Activated B cell treated with CpG ODN at 0.5 μM for 24 hours (primary cell): ENCODE data around the gene FSTL4. TPM values are rescaled to one million over a fixed set of nuclear protein-coding genes. Genes with fewer than 3 reads are reported as not detected.

ENCODE experiments used
- ATAC-seq: fragments of 200-7000 bp; cut with Tn5 transposase; one replicate; pipeline ENCODE4 v1.10.0; 2021; ENCODE audit warnings: low read depth, mild to moderate bottlenecking, moderate library complexity
- CTCF ChIA-PET: fragments of 350-600 bp; sonication (Branson Sonifier 250); formaldehyde crosslinking; loops from one replicate; lab custom pipeline; 2021; ENCODE audit warnings: antibody characterized with exemption; lab: Charles Lee
- POLR2A ChIA-PET: fragments of 350-600 bp; sonication (Branson Sonifier 250); formaldehyde crosslinking; loops from one replicate; lab custom pipeline; 2021; ENCODE audit warnings: antibody characterized with exemption; lab: Charles Lee
- DNase-seq: peaks from one replicate; pipeline ENCODE4 v3.0.0; 2022
- H3K27ac Mint-ChIP-seq: one replicate; pipeline ENCODE4 v1.8.0; 2020; ENCODE audit warnings: mixed read lengths
- H3K27me3 Mint-ChIP-seq: one replicate; pipeline ENCODE4 v1.8.0; 2021; ENCODE audit warnings: mixed read lengths
- H3K36me3 Mint-ChIP-seq: one replicate; pipeline ENCODE4 v1.8.0; 2021; ENCODE audit warnings: low read depth, mixed read lengths
- H3K4me1 Mint-ChIP-seq: one replicate; pipeline ENCODE4 v1.8.0; 2021; ENCODE audit warnings: mixed read lengths
- H3K4me3 Mint-ChIP-seq: one replicate; pipeline ENCODE4 v1.8.0; 2020; ENCODE audit warnings: mild to moderate bottlenecking, mixed read lengths
- H3K9me3 Mint-ChIP-seq: one replicate; pipeline ENCODE4 v1.8.0; 2020; ENCODE audit warnings: mixed read lengths
- CTCF ChIP-seq: fragments of 200-600 bp; IDR thresholded peaks from one replicate; pipeline ENCODE4 v1.8.0; 2022; ENCODE audit warnings: antibody characterized with exemption, mild to moderate bottlenecking
- intact Hi-C: fragments of 100-400 bp; cut with micrococcal nuclease; formaldehyde crosslinking; loops from one replicate; pipeline ENCODE4 v1.15.1; 2024
- total RNA-seq: library from RNA; stranded (reverse); gene quantifications from 2 replicates; pipeline ENCODE4 v1.2.3, GENCODE V29; 2022

Gene FSTL4
- total RNA-seq, 1 donor from 2014 or later = 1.7 TPM

GRCh38 chr5:133489632-133490031 lies 122.7 kb downstream of the FSTL4 start:
- POLR2A ChIA-PET = no interaction called here
- no peaks in the 10 kb centered on the region for H3K9me3 Mint-ChIP-seq
- TF ChIP-seq CTCF = no peak
- H3K4me3 Mint-ChIP-seq = no peak overlapping the region
- peaks cover 3% of the 10 kb centered on the region for H3K27me3 Mint-ChIP-seq
- H3K27ac Mint-ChIP-seq = no peak overlapping the region
- DNase-seq (no peak), ATAC-seq (no peak)
- intact Hi-C loops = no loop called here
- no peaks in the 10 kb centered on the region for H3K4me1 Mint-ChIP-seq
- CTCF ChIA-PET = interaction anchor here (1.0 kb wide), 1 partner anchor 550 kb away, joined by 3 read pairs; no protein-coding TSS in a partner anchor
- no peaks in the 10 kb centered on the region for H3K36me3 Mint-ChIP-seq

- H3K36me3 Mint-ChIP-seq = no peaks in the 10 kb centered on the region
- POLR2A ChIA-PET = no interaction called here
- CTCF ChIA-PET = interaction anchor here (1.0 to 1.1 kb wide), 2 partner anchors 10 to 552 kb away, joined by 3 read pairs; no protein-coding TSS in a partner anchor
- no peaks in the 10 kb centered on the region for H3K4me1 Mint-ChIP-seq
- peaks cover 7% of the 10 kb centered on the region for H3K27me3 Mint-ChIP-seq
- no peak for ATAC-seq
- TF ChIP-seq CTCF = no peak
- intact Hi-C loops = no loop called here
- no peak overlapping the region for H3K4me3 Mint-ChIP-seq
- H3K9me3 Mint-ChIP-seq = no peaks in the 10 kb centered on the region
- H3K27ac Mint-ChIP-seq = no peak overlapping the region
- no peak for DNase-seq
Measured at GRCh38 chr5:133487093-133487492, 125.2 kb downstream of the FSTL4 start.

- ATAC-seq = no peak
- CTCF ChIA-PET = no interaction called here
- H3K27ac Mint-ChIP-seq = no peak overlapping the region
- no peaks in the 10 kb centered on the region for H3K36me3 Mint-ChIP-seq
- intact Hi-C loops = no loop called here
- peaks cover 7% of the 10 kb centered on the region for H3K27me3 Mint-ChIP-seq
- H3K9me3 Mint-ChIP-seq = no peaks in the 10 kb centered on the region
- no peak overlapping the region for H3K4me3 Mint-ChIP-seq
- no peak for TF ChIP-seq CTCF
- DNase-seq = no peak
- POLR2A ChIA-PET = no interaction called here
- H3K4me1 Mint-ChIP-seq = no peaks in the 10 kb centered on the region
Measured at GRCh38 chr5:133485468-133485867, 126.9 kb downstream of the FSTL4 start.

GRCh38 chr5:133483406-133484090 lies 128.8 kb downstream of the FSTL4 start:
- no peak overlapping the region for H3K4me3 Mint-ChIP-seq
- ATAC-seq = no peak
- POLR2A ChIA-PET = no interaction called here
- TF ChIP-seq CTCF = no peak
- intact Hi-C loops = no loop called here
- H3K4me1 Mint-ChIP-seq = no peaks in the 10 kb centered on the region
- H3K27me3 Mint-ChIP-seq = peaks cover 7% of the 10 kb centered on the region
- CTCF ChIA-PET = no interaction called here
- no peaks in the 10 kb centered on the region for H3K9me3 Mint-ChIP-seq
- no peak overlapping the region for H3K27ac Mint-ChIP-seq
- no peak for DNase-seq
- no peaks in the 10 kb centered on the region for H3K36me3 Mint-ChIP-seq

GRCh38 chr5:133482028-133482427 lies 130.3 kb downstream of the FSTL4 start:
- intact Hi-C loops = no loop called here
- Mint-ChIP-seq H3K4me3 (no peak overlapping the region), H3K9me3 (no peaks in the 10 kb centered on the region), H3K36me3 (no peaks in the 10 kb centered on the region), H3K4me1 (no peaks in the 10 kb centered on the region), H3K27me3 (peaks cover 9% of the 10 kb centered on the region), H3K27ac (no peak overlapping the region)
- TF ChIP-seq CTCF = no peak
- CTCF ChIA-PET = no interaction called here
- POLR2A ChIA-PET = no interaction called here
- DNase-seq = no peak
- no peak for ATAC-seq
